Measurements from ENCODE around the gene GOLGA8O. TPM values are rescaled to one million over a fixed set of nuclear protein-coding genes. Genes with fewer than 3 reads are reported as not detected.

The GOLGA8O gene
- polyA plus RNA-seq, 1 donor from 2014 or later = not detected

Small RNA genes within 50 kb of the gene (small RNA-seq; reads per million reads assigned to genes)
- gene AC135983.5 (0 reads per million in 3 experiments), gene RF00096 (0 to 0.16 (median 0) reads per million in 3 experiments), gene RN7SL539P (0 reads per million in 3 experiments)

Other genes with a start within 250 kb of the GOLGA8O start
- gene GOLGA8K, start 52.3 kb downstream of the GOLGA8O start, polyA plus RNA-seq = 0.27 TPM in 1 of 2 replicates, not detected in the other
- gene GOLGA8N, start 137.8 kb upstream of the GOLGA8O start, polyA plus RNA-seq = 0.61 and 0.68 TPM in 2 replicates
- 0.20 and 0.50 TPM in 2 replicates for gene ARHGAP11A, start 159.9 kb upstream of the GOLGA8O start, polyA plus RNA-seq
- 112 and 116 TPM in 2 replicates for gene SCG5, start 186.1 kb upstream of the GOLGA8O start, polyA plus RNA-seq

Data from neural cell (in vitro differentiated cells).